H1 (cell line): ENCODE data around the gene LSR. TPM values are rescaled to one million over a fixed set of nuclear protein-coding genes. Genes with fewer than 3 reads are reported as not detected.

Source experiments
- CBX5 ChIP-seq: fragments of 300-800, 300-1000 bp; sonication (generic); IDR thresholded peaks from 2 replicates; pipeline ENCODE4 v1.7.1; 2016; ENCODE audit warnings: antibody characterized with exemption, low read length, low read depth
- CEBPB ChIP-seq: IDR thresholded peaks from 2 replicates; pipeline ENCODE4 v1.6.1; 2012; ENCODE audit warnings: low read depth, low read length
- CHD1 ChIP-seq: IDR thresholded peaks from 2 replicates; pipeline ENCODE4 v1.6.1; 2012; ENCODE audit warnings: low read depth, low read length, improper control_type of control experiment
- CHD7 ChIP-seq: fragments of 300-600 bp; sonication (generic); IDR thresholded peaks from 2 replicates; pipeline ENCODE4 v1.7.1; 2012; ENCODE audit warnings: low read length, moderate library complexity, mild to moderate bottlenecking, inconsistent platforms; ENCODE audit not compliant: insufficient replicate concordance
- CREB1 ChIP-seq: IDR thresholded peaks from 2 replicates; pipeline ENCODE4 v1.6.1; 2012; ENCODE audit warnings: inconsistent platforms
- JUN ChIP-seq: IDR thresholded peaks from 2 replicates; pipeline ENCODE4 v1.6.1; 2011; ENCODE audit warnings: low read depth, mild to moderate bottlenecking, improper control_type of control experiment, low read length
- KDM1A ChIP-seq: fragments of 200-600, 300-600 bp; sonication (generic); IDR thresholded peaks from 2 replicates; pipeline ENCODE4 v1.7.1; 2016; ENCODE audit warnings: mild to moderate bottlenecking, low read length, borderline replicate concordance
- RAD21 ChIP-seq, 2 experiments: IDR thresholded peaks in 1 of 2; conservative IDR thresholded peaks in 1 of 2; 2 replicates each; pipeline ENCODE4 v1.6.1; 2011; ENCODE audit warnings: low read depth in 2 of 2, low read length in 2 of 2, improper control_type of control experiment in 1 of 2, inconsistent platforms in 1 of 2, mild to moderate bottlenecking in 1 of 2, moderate library complexity in 1 of 2
- SIRT6 ChIP-seq: IDR thresholded peaks from one replicate; pipeline ENCODE4 v1.7.1; 2012; ENCODE audit warnings: low read length, inconsistent platforms
- SP2 ChIP-seq: IDR thresholded peaks from 2 replicates; pipeline ENCODE4 v1.6.1; 2012; ENCODE audit warnings: mild to moderate bottlenecking, low read length, inconsistent platforms
- SP4 ChIP-seq: IDR thresholded peaks from 2 replicates; pipeline ENCODE4 v1.6.1; 2012; ENCODE audit warnings: low read length, inconsistent platforms
- TAF7 ChIP-seq: optimal IDR thresholded peaks from 2 replicates; pipeline ENCODE3; 2011; ENCODE audit warnings: low read depth, mild to moderate bottlenecking, inconsistent platforms, low read length, moderate library complexity, borderline replicate concordance
- polyA plus RNA-seq, 7 experiments: library from polyadenylated mRNA; depleted of rRNA in 3 of 7; stranded (reverse) in 5 of 7; unstranded in 2 of 7; fragments of >200 nt in 5 of 7; fragments of 200-250 nt in 2 of 7; gene quantifications; 1 replicate in 5 of 7; 2 replicates in 1 of 7; 4 replicates in 1 of 7; pipeline versions ENCODE4 v1.2.1 to v1.2.3, GENCODE V29; 2011 to 2013; ENCODE audit warnings: missing spikeins in 2 of 7, mixed read lengths in 2 of 7
- total RNA-seq: library from RNA; stranded (reverse); fragmentation: NEBNext Ultra II Directional; extraction: Animal tissue kit (Norgen Biotek cat#: 25700); gene quantifications from 2 replicates; pipeline ENCODE4 v1.2.1, GENCODE V29; 2021

LSR gene
- total and polyA plus RNA-seq, 2 of the 8 experiments (the other 6 are each of a cell fraction or from before 2014, with no cell fraction given), result 159 to 186 TPM

DNA sequence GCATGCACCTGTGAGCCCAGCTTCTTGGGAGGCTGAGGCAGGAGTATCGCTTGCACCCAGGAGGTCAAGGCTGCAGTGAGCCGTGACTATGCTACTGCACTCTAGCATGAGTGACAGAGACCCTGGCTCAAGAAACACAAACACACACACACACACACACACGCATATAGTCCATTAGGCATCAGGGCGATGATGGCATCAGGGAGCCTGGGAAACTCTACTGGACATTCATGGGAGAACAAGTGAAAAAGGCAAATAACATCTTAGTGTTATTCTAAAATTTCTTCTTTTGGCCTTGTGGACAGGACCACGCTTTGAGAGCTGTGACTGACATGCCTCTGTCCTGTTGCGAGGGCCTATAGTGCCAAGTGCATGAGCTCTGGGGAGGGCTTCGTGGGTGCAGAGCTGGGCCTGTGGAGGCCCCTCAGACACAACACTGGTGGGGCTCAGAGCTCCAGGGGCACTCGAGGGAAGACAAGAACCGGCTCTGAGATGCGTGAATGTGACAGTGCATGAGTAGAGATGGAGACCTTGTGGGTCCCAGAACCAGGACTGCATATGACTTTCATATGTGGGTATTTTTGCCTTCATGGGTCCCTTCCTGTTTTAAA lies 12.0 kb downstream of the LSR start (continued):
- TF ChIP-seq CHD7 (no peak), TAF7 (no peak), CEBPB (no peak), CREB1 (no peak), SP2 (no peak), SP4 (no peak), RAD21 (IDR thresholded peaks at IDR 0.05 in 1 of 2, conservative IDR thresholded peaks at IDR 0.05 in 1 of 2; ENCODE audit: low read depth in 2 of 2, low read length in 2 of 2) (no peak), CHD1 (no peak), SIRT6 (no peak), KDM1A (no peak), JUN (no peak), CBX5 (no peak)
